PC-9 (cell line): ENCODE results near the gene GOLGA3. TPM values are rescaled to one million over a fixed set of nuclear protein-coding genes. Genes with fewer than 3 reads are reported as not detected.

ENCODE experiments used
- BruUV-seq: library from RNA; stranded (reverse); fragments of 400-500 nt; replicated peaks from 2 replicates; lab custom pipeline; 2021; lab: Mats Ljungman, UMichigan
- CTCF ChIA-PET: fragments of 300-600 bp; sonication (Branson Sonifier 250); formaldehyde crosslinking; loops from one replicate; lab custom pipeline; 2022; ENCODE audit warnings: antibody characterized with exemption; lab: Charles Lee
- POLR2A ChIA-PET: fragments of 300-600 bp; sonication (Branson Sonifier 250); formaldehyde crosslinking; loops from one replicate; lab custom pipeline; 2022; ENCODE audit warnings: antibody characterized with exemption; ENCODE audit not compliant: unreplicated experiment; lab: Charles Lee
- DNase-seq, 2 experiments: peaks; one replicate each; pipeline versions ENCODE4 v3.0.0 to v3.0.0-alpha.2; 2015 to 2022; ENCODE audit warnings: mixed read lengths in 1 of 2
- H2AFZ ChIP-seq: fragments of 200-600 bp; sonication (generic); 2 replicates; pipeline ENCODE4 v1.8.1; 2017; ENCODE audit warnings: antibody characterized with exemption
- H3F3A ChIP-seq: fragments of 200-600 bp; sonication (generic); 2 replicates; pipeline ENCODE4 v1.8.1; 2017; ENCODE audit warnings: antibody characterized with exemption, mild to moderate bottlenecking, low read depth; ENCODE audit not compliant: insufficient read depth
- H3K27ac ChIP-seq: fragments of 200-600 bp; sonication (generic); 2 replicates; pipeline ENCODE4 v1.6.1; 2016; ENCODE audit warnings: mixed run types
- H3K27me3 ChIP-seq: fragments of 200-600 bp; sonication (generic); 2 replicates; pipeline ENCODE4 v1.6.1; 2016; ENCODE audit warnings: low read depth, mixed run types; ENCODE audit not compliant: insufficient read depth
- H3K36me3 ChIP-seq: fragments of 200-600 bp; sonication (generic); 2 replicates; pipeline ENCODE4 v1.6.1; 2016; ENCODE audit warnings: low read depth, mixed run types
- H3K4me1 ChIP-seq: fragments of 200-600 bp; sonication (generic); replicated peaks from 2 replicates; pipeline ENCODE4 v1.6.1; 2016; ENCODE audit warnings: mixed run types; ENCODE audit not compliant: insufficient read depth
- H3K4me2 ChIP-seq: fragments of 200-600 bp; sonication (generic); 2 replicates; pipeline ENCODE4 v1.6.1; 2017; ENCODE audit warnings: mixed run types
- H3K4me3 ChIP-seq: fragments of 200-600 bp; sonication (generic); 2 replicates; pipeline ENCODE4 v1.6.1; 2016; ENCODE audit warnings: mixed run types
- H3K79me2 ChIP-seq: fragments of 200-600 bp; sonication (generic); 2 replicates; pipeline ENCODE4 v1.6.1; 2017; ENCODE audit warnings: low read depth, mixed run types
- H3K9me2 ChIP-seq: fragments of 200-600 bp; sonication (generic); 2 replicates; pipeline ENCODE4 v1.8.1; 2017; ENCODE audit warnings: mild to moderate bottlenecking; ENCODE audit not compliant: insufficient read depth
- H3K9me3 ChIP-seq: fragments of 200-600 bp; sonication (generic); 2 replicates; pipeline ENCODE4 v1.8.1; 2016; ENCODE audit warnings: low read depth; ENCODE audit not compliant: insufficient read depth
- H4K20me1 ChIP-seq: fragments of 200-600 bp; sonication (generic); 2 replicates; pipeline ENCODE4 v1.8.1; 2017; ENCODE audit not compliant: insufficient read depth
- EZH2 ChIP-seq: fragments of 200-600 bp; sonication (generic); IDR thresholded peaks from 2 replicates; pipeline ENCODE4 v1.8.0; 2017; ENCODE audit warnings: antibody characterized with exemption, low read depth
- intact Hi-C: fragments of 100-400 bp; cut with micrococcal nuclease; formaldehyde crosslinking; loops from one replicate; pipeline ENCODE4 v1.10.0; 2022; ENCODE audit not compliant: unreplicated experiment
- total RNA-seq: library from RNA; stranded (reverse); gene quantifications from 2 replicates; pipeline ENCODE4 v1.2.3, GENCODE V29; 2021
- TF ChIP-seq, protein P1 (sequence below): fragments of 200-600 bp; sonication (generic); conservative IDR thresholded peaks from 2 replicates; pipeline ENCODE4 v1.6.1; 2017; ENCODE audit warnings: mixed run types, antibody characterized with exemption, mild to moderate bottlenecking, moderate library complexity

GOLGA3 gene
- total RNA-seq, 1 experiment from 2014 or later: 69.3 TPM

DNA sequence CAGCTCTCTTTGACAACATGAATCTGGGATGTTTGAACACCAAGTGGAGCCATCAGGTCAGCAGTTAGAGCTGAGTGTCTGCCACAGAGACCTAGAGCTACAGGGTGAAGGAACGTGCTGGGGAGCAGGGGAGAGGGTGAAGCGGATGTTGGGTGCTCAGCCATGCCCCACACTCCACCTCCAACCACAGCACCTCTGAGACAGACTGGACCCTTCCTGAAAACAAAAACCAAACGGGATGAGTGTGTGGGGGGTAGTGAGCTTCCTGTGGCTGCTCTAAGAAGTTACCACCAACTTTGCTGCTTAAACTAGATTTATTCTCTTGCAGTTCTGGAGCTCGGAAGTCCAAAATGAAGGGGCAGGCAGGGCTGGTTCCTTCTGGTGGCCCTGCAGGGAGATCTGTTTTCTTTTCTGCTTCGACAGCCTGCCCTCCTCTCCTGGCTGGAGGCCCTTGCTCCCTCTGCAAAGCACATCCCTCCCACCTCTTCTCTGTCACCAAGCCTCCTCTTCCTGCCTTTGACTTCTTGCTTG, 5.6 kb upstream of the GOLGA3 start:
- no peaks in the 10 kb centered on the region for H3K27me3 ChIP-seq
- H2AFZ ChIP-seq: no peak overlapping the region
- intact Hi-C loops: no loop called here
- TF ChIP-seq, protein P1, sequence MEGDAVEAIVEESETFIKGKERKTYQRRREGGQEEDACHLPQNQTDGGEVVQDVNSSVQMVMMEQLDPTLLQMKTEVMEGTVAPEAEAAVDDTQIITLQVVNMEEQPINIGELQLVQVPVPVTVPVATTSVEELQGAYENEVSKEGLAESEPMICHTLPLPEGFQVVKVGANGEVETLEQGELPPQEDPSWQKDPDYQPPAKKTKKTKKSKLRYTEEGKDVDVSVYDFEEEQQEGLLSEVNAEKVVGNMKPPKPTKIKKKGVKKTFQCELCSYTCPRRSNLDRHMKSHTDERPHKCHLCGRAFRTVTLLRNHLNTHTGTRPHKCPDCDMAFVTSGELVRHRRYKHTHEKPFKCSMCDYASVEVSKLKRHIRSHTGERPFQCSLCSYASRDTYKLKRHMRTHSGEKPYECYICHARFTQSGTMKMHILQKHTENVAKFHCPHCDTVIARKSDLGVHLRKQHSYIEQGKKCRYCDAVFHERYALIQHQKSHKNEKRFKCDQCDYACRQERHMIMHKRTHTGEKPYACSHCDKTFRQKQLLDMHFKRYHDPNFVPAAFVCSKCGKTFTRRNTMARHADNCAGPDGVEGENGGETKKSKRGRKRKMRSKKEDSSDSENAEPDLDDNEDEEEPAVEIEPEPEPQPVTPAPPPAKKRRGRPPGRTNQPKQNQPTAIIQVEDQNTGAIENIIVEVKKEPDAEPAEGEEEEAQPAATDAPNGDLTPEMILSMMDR: no peak
- no peak for TF ChIP-seq EZH2
- CTCF ChIA-PET: no interaction called here
- no peak overlapping the region for H3K4me3 ChIP-seq
- H3K9me3 ChIP-seq: no peaks in the 10 kb centered on the region
- POLR2A ChIA-PET: no interaction called here
- H4K20me1 ChIP-seq: no peaks in the 10 kb centered on the region
- H3K79me2 ChIP-seq: no peaks in the 10 kb centered on the region
- H3K9me2 ChIP-seq: no peaks in the 10 kb centered on the region
- H3F3A ChIP-seq: no peaks in the 10 kb centered on the region; the same call in 1 of the 2 replicates
- no peaks in the 10 kb centered on the region for H3K36me3 ChIP-seq
- no peak overlapping the region for H3K4me2 ChIP-seq
- DNase-seq: no peak
- H3K4me1 ChIP-seq: 0 out of 2 replicates have a peak, but pooled peaks cover 2% of the 10 kb centered on the region
- no peak overlapping the region for H3K27ac ChIP-seq
- BruUV-seq: no TSS peak

- Histone ChIP-seq H3K27ac (no peak overlapping the region), H3K9me3 (no peaks in the 10 kb centered on the region), H3K4me3 (no peak overlapping the region), H3K4me2 (no peak overlapping the region), H4K20me1 (no peaks in the 10 kb centered on the region), H3K4me1 (0 out of 2 replicates have a peak, but pooled peaks cover 3% of the 10 kb centered on the region), H3K79me2 (peaks cover 1% of the 10 kb centered on the region), H3K27me3 (no peaks in the 10 kb centered on the region), H2AFZ (no peak overlapping the region), H3K9me2 (no peaks in the 10 kb centered on the region), H3K36me3 (no peaks in the 10 kb centered on the region), H3F3A (no peaks in the 10 kb centered on the region; the same call in 1 of the 2 replicates)
- ChIA-PET CTCF (no interaction called here), POLR2A (no interaction called here)
- BruUV-seq: no TSS peak
- no peak for DNase-seq
- intact Hi-C loops: no loop called here
- TF ChIP-seq EZH2: no peak
- TF ChIP-seq, protein P1: no peak
Measured at GRCh38 chr12:132833341-132833740, 4.7 kb upstream of the GOLGA3 start.

GRCh38 chr12:132831771-132832170, 3.1 kb upstream of the GOLGA3 start:
- Histone ChIP-seq H3K4me2 (no peak overlapping the region), H3K4me1 (peaks cover 13% of the 10 kb centered on the region; the same call in 1 of the 2 replicates), H3K9me3 (no peaks in the 10 kb centered on the region), H3F3A (no peaks in the 10 kb centered on the region; the same call in 1 of the 2 replicates), H3K4me3 (no peak overlapping the region), H4K20me1 (peaks cover 8% of the 10 kb centered on the region), H3K9me2 (no peaks in the 10 kb centered on the region), H2AFZ (no peak overlapping the region), H3K36me3 (peaks cover 6% of the 10 kb centered on the region), H3K79me2 (peaks cover 17% of the 10 kb centered on the region), H3K27ac (no peak overlapping the region), H3K27me3 (no peaks in the 10 kb centered on the region)
- DNase-seq: no peak
- BruUV-seq: no TSS peak
- ChIA-PET POLR2A (no interaction called here), CTCF (no interaction called here)
- TF ChIP-seq EZH2: no peak
- TF ChIP-seq, protein P1: no peak
- intact Hi-C loops: no loop called here
